HG02759 (cell line): ENCODE results near the gene AK8.

Source experiments
- ATAC-seq: cut with Tn5 transposase; IDR thresholded peaks from one replicate; pipeline ENCODE4 v1.9.1; 2021; ENCODE audit warnings: mild to moderate bottlenecking, moderate library complexity; ENCODE audit not compliant: unreplicated experiment

The AK8 gene

DNA sequence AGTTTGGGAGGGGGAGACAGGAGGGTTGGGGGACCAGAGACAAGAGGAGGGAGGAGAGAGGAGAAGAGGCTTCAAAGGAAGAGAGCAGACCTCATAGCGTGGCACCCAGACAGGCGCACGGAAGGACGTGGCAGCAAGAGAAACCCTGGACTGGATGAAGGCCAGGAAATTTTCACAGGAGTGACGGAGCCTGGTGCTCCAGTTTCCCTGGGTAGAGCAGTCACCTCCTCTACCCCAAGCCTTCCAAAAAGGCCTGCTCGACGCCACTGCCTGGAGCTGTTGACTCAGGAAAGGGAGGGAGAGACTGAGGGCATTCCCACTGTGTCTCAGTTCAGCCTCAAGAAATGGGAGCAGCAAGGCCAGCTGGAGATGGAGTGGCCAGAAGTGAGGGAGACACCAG, 19.3 kb downstream of the AK8 start:
- ATAC-seq = no peak

DNA sequence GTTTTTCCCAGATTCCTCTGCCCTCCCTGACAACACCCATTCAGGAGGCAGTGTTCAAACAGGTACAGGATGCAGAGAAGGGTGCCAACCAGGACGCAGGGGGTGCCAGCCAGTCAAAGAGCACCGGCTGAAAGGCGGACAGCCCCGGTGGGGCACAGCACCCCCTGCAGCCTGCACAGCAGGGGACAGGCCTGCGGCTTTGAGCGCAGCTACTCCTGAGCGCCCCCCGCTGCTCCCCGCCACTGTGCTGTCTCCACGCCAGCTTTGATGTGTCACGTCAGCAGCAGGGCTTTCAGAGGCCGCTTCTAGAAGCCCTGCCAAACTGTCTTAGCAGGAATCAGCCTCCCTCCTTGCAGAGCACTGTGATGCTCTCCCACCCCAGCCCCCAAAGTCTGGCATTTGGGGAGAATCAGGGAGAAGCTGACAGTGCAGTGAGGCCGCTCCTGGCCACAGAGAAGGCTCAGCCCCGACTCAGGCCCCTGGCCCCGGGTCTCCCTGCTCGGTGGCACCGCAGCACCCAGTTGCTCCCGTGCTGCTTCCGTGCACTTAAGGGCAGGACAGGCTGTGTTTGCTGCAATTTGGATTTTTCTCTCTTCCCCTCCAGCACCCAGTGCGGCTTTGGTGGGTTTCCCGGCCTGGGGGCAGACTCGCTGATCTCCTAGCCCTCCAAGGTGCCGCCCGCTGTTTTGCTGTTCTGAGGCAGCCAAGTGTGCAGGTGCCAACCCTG, 20.3 kb downstream of the AK8 start:
- ATAC-seq = no peak

DNA sequence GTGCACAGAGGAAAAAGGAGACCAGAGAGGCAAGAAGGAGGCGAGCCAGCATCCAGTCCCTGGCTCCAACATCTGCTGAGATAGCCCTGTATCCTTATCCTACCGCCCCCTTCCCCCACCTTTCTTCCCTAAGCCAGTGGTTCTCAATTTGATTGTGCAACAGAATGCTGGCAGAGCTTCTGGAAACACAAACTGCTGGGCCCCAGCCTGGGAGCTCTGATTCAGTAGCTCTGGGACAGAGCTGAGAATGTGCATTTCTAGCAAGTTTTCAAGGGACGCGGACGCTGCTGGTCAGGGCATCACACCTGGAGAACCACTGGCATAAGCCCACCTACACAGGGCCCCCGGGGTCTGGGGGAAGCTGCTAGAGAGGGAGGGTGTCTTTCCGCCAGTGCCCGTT, 21.1 kb downstream of the AK8 start:
- ATAC-seq = no peak

DNA sequence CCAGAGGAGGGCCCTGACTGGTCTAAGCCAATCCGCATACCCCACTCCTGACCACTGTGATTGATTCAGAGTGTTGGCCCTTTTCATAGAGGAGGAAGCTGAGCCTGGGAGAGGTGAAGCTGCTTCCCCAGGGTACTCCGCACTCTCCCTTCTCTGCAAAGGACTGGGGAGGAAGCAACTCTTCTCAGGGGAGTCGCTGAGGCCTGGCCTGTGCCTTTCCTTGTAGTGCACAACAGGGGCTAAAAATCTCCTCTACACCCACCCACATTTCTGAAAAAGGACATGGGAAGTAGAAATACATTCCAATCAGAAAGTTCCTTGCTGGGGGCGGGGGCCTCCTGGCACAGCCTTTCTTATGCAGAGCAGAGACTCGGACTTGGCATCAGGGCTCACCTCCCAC, 22.2 kb downstream of the AK8 start:
- no peak for ATAC-seq

DNA sequence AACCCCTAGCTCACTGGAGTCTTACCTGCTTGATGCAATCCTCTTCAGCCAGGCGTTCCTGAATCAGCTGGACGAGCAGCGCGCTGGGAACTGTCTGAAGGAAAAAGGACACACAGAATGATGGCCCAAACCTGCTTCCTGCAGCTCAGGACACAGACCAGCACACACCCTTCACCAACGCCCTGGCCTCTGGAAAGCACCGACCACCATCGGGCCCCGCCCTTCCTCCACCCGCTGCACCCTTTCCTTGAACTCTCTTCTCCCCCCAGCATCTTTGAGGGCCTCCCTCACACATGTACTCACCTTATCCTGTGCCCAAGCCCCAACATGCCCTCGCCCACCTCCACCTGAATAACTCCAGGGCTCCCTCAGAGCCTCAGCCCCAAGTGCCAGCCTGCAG, 23.3 kb downstream of the AK8 start:
- no peak for ATAC-seq

DNA sequence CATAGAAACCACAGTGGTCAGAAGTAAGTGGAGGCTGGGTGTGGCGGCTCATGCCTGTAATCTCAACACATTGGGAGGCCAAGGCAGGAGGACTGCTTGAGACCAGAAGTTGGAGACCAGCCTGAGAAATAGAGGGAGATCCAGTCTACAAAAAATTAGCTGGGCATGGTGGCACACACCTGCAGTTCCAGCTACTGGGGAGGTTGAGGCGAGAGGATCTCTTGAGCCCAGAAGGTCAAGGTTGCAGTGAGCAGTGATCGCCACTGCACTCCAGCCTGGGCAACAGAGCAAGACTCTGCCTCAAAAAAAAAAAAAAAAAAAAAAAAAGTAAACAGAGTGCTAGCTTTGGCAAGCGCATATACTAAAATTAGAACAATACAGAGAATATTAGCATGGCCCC, 24.6 kb downstream of the AK8 start:
- ATAC-seq = no peak

DNA sequence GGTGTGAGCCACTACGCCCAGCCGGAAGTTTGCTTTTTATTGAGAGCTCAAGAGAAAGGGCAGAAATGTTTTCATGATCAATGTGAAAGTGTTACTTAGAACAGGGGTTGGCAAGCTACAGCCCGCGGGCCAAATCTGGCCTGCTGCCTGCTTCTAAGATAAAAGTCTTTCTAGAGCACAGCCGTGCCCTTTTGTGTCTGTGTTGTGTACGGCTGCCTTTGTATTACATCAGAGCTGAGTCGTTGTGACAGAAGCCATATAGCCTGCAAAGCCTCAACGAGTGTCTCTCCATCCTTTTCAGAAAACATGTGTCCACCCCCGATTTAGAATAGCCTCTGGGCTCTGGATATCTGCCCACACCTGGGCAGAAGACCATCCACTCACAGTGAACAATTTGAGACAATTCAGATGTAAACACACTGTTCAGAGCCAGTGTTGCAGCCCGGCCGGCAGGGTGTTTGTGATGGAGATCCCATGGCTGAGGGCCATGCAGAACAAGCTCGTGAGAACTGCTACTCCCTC, 28.8 kb downstream of the AK8 start:
- no peak for ATAC-seq

DNA sequence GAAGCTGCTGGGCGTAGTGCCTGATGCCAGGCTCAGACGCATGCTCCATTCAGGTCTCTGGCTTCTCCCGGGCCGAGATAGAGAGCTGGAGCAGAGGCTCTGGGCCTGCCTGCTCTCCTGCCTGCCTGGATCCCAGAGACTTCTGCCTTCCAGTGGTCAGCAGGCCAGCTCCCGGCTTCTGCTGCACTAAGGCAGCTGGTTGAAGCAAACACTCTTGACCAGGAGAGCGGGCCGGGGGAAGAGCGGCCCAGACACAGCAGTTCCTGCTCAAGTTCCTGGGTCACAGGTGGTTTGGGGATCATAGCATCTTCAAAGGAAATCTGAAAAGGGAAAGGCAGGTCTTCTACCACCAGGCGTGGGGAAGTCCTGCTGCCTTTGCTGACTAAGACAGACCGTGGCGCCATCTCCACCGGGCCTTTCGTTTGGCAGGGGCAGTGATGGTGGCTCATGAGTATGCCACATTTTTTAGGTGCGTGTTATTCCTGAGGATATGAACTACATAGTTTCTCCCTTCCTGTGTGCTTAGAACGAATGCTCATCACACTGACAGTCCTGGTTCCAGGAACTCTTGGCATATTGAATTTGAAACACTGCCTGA, 31.1 kb downstream of the AK8 start:
- ATAC-seq = no peak

DNA sequence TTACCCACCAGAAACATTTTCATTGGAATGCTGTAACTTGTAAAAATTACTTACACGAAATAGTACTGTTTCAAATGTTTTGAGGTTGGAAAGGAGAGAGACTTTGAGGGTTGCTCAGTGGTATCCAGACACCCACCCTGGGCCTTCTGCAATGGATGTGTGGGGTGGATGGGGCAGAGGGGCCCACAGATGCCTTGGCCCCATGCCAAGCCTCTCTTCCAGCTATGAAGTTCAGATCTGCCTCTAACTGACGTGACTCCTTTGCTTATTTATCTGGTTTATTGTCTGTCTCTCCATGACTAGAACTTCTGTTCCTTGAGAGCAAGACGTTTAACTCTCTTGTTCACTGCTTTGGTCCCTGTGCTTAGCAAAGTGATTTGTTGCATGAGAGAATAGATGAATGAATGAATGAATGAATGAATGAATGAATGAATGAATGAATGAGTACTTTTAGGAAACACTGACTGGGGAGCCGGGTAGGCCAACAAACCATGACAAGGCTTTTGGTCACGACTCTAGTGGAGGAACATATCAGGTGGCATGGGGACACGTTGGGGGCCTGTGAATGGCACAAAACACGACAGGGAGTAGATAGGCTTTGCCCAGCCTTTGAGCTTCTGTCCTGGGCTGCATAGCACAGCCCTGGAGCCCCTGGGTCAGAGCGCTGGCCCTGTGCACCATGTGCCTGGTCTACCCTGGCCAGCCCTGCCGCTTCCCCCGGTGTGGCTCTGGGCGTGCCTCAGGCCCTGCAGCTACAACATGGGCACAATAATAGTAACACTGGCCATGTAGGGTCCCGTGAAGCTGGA, 31.8 kb downstream of the AK8 start:
- no peak for ATAC-seq

DNA sequence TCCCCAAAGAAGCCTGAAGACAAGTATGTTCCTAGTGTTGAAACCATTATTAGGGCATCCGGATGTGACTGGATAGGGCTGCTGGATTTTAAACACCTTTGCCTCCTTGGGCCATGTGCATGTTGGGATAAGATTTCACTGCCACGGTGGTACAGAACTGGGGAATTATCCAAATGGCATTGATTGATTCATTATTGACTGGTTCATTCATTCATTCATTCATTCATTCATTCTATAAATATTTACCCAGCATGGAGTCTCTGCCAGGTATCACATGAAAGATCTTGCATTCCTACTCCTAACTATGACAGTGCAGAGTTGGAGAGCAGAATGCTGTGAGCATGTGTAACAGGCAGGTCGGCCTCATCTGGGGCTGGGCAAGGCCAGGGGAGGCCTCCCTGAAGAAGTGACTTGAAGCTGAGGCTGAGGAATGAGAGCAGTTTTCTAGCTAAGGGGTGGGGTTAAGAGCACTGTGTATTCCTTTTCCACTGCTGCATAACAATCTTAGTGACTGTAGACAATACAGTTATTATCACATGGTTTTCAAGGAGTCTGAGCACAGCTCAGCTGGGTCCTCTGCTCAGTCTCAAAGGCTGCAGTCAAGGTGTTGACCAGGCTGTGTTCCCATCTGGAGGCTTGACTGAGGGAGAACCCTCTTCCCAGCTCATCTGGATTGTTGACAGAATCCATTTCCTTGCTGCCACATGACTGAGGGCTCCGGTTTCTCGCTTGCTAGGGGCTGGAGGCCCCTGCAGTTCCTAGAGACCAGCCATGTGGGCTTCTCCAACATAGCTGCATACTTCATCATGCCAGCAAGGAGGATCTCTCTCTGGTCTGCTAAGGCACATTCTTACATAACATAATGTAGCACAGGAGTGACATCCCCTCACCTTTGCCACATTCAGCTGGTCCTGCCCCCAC, 35.7 kb downstream of the AK8 start:
- no peak for ATAC-seq

DNA sequence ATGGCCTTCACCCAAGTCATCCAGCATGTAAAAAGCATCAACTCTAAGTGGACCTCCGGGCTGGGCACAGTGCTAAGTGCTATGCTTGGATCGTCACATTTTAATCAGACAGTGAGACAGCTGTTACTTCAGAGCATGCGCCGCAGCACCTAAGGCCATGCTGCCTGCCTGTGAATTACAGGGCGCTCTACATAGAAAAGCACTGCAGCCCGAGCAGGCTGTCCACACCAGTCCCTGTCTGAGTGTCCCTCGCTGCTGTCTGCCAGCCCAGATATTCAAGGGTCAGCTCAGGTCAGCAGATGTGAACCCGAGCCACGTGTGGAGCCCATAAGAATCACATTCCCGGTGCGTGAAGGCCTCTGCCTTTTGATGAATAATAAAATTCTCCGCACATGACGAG, 37.1 kb downstream of the AK8 start:
- ATAC-seq = no peak

DNA sequence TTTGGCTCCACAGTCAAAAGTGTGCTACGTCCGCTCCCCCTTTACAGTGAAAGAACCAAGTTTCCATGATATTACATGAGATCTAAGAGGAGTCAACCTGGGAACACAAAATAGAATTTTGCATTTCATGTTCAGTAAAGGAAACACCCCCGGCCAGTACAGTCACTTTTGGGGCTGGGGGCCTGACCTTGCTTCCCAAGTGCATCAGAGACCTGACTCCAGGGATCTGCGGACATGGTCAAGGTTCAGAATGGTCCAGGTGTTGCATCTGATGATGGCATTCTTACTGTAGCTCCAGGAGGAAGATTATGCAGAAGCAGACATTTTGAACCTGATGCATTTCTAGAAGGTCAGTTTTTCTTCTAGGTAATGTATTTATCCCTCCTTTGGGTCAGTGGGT, 39.8 kb downstream of the AK8 start:
- no peak for ATAC-seq

DNA sequence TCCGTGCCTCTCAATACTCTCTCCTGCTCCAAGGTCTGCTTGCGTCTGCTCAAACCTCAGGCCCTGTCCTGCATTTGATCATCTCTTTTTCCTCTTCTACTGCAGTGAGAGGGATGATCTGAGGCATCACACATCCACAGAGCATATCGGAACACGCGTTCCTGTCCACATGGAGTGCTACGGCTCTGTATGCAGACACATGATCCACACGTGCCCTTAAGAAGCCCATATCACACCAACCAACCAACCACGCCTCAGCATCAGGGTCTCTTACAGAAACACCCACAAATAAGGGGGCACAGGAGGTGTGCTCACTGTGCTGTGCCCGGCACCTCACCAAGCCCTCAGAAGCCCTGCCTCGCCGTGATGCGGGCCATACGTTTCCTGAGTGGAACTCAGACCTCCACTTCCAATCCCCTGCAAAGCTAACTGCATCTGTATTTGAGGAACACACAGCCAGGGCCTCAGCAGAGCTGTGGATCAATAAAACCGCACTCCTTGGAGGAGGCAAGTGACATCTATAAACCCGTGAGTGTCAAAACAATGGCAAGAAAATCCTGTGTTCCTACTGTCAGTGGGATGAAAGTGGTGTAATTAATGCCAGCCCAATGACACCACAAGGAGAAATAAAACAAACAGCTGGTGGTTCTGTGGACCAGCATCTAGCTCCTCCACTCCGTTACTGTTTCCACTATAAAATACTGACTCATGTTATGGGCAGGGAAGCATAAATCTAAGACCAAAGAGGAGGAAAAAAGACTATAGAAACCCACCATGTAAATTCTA, 40.4 kb downstream of the AK8 start:
- no peak for ATAC-seq

DNA sequence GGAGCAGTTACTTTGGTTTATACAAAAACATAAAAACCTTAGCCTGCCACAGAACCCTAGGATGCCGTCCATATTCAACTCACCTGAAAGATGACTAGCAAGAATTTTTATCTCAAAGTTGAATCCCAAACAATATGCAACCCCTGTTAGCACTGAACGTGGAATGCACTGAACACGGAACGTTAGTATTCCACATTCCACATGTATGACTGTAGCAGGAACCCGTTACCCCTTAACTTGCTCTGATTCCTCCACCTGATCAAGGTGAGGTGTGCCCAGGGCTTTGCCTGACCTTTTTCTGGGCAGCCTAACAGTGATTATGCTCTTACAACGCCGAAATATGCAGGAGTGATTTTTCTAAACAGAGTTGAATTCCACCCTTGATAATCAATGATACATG, 43.7 kb downstream of the AK8 start:
- ATAC-seq = no peak

DNA sequence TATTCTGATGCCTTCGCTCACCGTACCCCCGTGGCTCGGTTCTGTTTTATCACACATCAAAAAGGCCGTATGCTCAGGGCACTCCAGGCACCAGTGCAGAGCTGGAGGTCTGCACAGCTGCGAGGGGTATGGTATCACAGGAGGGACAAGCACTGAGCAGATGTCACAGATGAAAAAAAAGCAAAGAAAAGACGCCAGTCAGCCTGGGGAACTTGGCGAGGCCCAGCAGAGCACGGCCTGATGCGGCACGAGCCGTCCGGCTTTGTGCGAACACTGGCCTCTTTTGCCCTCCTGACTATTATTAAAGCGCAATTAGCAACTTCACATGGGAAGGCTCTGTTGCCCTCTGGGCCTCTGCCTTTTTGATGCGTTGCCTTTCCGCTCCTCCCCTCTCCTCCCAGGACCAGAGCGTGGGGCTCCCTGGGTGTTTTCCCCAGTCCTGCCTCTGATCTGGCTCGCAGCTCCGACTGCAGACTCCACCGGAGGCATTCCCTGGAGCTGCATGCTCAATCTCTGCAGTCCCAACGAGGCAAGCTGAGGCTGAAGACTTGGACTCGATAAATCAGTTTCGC, 44.4 kb downstream of the AK8 start:
- ATAC-seq = no peak

DNA sequence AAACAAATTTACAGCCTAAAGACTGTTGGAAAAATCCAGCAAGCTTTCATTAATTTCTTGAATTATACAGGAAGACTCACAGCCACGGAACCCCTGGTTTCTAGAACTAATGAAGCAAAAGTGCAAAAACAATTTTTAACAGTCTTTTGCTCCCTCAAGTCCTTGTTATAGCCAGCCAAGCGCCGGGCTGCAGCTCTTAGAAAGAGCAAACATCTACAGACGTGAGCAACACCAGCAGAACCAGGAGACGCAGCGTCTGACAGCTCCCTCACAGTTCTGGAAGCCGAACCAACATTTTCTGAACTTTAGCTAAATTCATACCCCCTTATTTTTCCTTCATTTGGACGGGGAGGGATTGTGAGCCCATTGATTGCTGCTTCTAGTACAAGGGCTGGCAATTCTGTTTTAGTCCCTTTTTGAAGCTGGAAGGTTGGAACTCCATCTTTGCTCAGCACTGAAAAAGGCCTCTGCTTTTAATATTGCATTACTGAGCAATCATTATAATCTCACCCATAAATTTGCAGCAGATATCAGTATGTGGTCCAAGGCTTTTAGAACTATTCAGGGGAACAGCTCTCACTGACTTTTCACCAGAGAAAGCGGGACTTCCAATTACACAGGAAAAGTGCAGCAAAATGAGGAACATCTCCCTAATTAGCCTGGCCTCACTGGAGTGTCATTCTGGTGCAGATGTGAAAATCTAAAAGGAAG, 45.8 kb downstream of the AK8 start:
- ATAC-seq = no peak

DNA sequence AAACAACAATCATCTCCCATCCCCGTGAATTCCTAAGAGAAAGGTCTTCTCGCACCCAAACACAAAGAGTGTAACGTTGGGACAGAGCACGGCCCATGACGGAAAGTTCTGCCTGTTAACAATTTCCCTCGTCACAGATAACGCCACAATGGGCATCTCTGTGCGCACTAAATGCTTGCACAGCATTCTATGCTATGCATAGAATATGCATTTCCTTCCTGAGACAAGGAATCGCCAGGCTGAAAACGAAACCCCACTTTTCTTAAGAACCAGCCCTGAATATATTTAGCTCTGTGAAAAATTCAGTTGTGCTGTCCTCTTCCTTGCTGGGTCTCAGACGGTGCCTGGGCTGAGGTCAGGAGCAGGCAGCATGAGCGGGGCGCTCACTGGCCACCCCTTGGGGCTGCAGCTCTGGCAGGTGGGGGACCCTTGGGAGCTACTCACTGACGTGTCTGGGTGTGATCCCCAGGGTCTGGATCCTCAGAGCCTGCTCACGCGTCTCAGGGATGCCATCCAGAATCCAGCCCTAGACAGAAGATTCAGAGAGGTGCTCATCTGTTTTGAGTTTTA, 49.8 kb downstream of the AK8 start:
- ATAC-seq = no peak

DNA sequence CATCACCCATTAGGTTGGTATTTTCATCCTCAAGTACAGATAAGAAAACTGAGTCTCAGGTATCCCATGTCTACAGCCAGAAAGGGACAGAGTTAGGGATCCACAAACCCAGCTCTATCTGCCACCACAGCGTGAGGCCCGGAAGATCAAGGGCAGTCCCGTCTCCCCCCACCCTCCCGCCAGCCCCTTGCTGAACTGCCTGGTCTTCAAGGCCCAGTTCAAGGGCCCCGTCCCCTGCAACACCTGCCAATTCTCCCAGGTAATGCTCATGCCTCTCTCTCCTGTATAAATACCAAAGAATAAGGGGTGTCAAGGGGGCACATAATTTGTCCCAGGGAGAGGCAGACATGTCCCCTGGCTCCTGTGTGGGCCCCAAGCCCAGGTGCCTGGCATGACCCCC, 50.7 kb downstream of the AK8 start:
- no peak for ATAC-seq
